GM18508 (cell line): ENCODE measurements around the gene BEND4.
"Not testable (repeated sequence)": the region's sequence is repeated elsewhere in the genome, so short reads cannot be mapped to it uniquely, and the experiment has no call there.

Experiments
- ATAC-seq: cut with Tn5 transposase; IDR thresholded peaks from one replicate; pipeline ENCODE4 v1.9.1; 2021; ENCODE audit warnings: moderate number of reproducible peaks; ENCODE audit not compliant: insufficient read depth, unreplicated experiment

Gene BEND4

DNA sequence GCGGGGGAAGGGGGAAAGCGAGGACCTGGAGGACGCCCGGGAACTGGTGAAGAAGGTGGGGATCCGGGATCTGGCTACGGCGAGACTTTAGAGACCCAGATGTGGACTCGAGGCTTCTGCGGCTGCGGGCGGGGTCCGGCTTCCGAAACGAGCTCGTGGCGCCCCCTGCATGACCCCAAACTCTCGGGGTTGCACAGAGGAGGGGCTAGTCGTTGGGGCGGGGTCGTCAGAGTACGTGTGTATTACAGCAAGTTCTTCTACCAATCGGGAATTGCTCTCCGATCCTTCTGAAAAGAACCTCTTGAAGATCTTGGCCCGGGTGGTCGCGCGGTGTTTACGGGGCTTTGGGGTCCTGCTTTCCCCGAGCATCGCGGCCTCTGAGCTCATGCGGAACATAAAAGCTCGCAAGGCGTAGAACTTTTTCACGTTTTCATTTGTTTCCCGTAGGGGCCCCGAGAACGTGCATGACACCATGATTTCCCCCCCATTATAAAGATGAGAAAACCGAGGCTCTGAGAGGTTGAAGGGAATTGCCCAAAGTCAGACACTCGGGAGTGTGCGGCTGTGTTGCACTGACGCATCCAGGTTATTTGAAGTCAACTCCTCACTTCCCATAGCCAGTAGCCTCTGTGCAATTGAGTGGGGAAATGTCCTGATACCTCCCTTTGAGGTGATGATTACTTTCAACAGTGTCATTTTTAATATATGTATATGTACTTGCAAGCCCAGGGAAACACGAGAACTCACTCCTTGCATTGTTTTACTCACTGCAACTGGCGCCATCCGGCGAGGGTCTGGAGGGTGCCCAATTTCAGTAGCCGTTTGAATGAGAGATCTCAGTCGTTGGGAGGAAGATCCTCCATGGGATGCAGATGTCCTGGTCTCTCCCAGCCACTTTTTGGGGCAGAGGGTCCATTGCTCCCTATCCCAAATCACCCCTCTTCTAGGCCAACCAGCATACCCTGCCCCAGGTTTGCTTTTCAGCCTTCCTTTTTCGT, at the start of gene BEND4:
BEND4 (minus strand) TSS at position 149 of the 998 bp plus-strand sequence. CDS start 512 bp downstream, outside the sequence.
- ATAC-seq = peak; percentile 18

- ATAC-seq = no peak
These were observed 44.9 kb upstream of the BEND4 start for GRCh38 chr4:42197341-42197740.

DNA sequence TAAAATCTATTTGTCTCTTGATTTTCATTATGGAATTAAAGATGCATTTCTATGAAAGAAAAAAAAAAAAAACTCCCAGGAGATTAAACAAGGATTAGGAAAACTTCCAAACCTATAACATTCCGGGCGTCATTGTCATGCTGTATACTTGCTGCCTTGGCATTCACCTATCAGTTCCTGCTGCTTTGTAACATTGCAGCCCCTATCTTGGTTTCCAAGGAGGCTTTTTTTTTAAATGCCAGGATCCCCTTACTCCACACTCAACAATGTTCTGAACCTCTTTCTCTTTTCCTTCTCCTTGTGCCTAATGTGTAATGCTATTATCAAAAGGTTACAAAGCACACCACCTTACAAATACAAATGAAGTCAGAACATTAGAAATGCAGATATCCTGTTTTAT, 20.5 kb upstream of the BEND4 start:
- ATAC-seq = no peak

GRCh38 chr4:42172128-42172790, 19.8 kb upstream of the BEND4 start:
- ATAC-seq = no peak

- peak; percentile 100 for ATAC-seq
These were observed 15.3 kb upstream of the BEND4 start for GRCh38 chr4:42167709-42168108.

- ATAC-seq = not testable (repeated sequence)
These were observed 13.7 kb upstream of the BEND4 start for GRCh38 chr4:42166186-42166585.

DNA sequence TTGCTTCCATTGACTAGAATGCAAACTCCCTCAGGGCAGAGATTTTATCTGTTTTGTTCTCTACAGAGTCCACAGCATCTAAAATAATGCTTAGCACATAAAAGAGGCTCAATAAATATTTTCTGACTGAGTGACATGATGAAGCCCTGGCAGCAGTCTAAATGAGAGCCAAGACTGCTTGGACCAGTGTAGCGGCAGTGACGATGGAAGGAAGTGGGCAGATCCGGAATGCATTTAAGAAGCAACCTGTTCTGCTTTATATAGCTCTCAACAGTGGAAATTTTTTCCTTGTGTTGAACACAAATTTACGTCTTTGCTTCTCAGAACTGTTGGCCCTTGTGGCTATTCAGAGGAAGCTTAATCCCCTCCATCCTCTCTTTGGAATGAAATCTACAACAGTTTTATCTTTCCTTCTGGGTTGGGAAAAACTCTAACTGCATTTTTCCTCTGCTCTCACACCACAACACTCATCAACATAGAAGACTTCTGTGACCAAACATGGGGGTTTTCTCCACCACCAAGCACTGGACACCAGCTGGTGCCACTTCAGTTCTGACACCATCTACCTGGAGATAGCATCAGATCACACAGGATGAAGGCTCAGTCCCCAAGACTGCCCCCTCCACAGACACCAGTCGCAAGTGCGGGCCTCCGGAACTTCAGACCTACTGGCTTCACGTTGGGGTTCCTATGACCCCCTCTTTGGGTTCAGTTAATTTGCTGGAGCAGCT, 7.0 kb upstream of the BEND4 start:
- no peak for ATAC-seq

DNA sequence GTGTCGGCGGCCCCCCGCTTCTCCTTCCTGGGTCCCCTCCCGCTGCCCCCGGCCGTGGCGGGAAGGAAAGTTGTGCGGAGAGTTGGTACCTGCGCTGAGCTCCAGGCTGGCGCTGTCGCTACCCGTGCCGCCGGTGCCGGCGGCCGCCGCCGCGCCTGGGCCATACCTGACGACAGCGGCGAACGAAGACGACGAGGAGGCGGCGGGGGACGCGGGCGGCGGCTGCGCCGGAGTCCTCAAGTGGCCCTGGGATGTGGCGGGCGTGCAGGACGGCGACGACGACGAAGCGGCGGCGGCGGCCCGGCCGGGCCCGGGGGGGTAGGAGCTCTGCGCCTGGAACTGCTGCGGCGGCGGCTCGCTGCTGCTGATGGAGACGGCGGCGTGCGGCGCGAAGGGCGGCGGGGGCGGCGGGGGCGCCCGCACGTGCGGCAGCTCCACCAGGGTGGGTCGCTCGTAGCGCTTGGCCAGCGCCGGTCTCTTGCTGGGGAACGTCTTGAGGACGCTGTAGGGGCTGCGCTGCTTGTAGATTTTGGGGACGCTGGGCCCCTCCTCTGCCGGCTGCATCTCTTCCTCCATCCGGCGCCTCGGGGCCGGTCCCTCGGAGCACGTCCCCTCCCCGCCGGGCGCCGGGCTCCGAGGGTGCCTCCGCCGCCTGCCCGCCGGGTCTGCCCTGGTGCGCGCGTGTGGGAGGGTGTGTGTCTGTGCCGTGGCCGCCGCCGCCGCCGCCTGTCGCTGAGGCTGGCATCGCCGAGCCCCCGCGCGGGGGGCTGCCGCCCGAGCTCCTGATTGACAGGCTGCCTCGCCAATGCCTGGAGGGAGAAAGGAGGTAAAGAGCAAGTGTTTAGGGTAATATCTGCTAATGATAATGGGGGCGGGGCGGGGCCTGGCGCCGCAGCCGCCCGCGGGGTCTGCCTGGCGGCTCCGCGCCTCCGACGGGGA, 618 bp downstream of the BEND4 start:
- peak; percentile 35 for ATAC-seq

GRCh38 chr4:42150653-42151567, 1.5 kb downstream of the BEND4 start:
- no peak for ATAC-seq

DNA sequence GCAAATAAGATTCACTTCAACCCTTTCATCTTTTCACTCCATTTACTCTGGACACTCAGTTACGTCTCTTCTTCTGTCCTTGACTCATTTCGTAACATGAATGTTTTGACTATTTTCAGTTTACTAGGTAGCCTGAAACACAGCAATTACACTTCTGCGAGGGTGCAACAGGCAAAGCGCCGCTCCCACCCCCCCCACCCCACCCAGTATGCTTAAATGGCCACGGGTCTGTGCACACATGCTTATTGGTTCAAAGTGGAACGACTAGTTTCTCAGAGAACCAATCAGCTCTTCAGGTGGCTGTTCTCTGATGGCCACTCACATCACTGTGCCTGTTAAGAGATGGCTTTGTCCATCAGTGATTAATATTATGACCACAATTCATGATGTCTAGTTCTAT, 3.5 kb downstream of the BEND4 start:
- no peak for ATAC-seq

- ATAC-seq = no peak
These were observed 4.0 kb downstream of the BEND4 start for GRCh38 chr4:42148425-42148824.

- ATAC-seq = no peak
These were observed 8.4 kb downstream of the BEND4 start for GRCh38 chr4:42144028-42144427.

GRCh38 chr4:42142591-42142990, 9.9 kb downstream of the BEND4 start:
- ATAC-seq = no peak

DNA sequence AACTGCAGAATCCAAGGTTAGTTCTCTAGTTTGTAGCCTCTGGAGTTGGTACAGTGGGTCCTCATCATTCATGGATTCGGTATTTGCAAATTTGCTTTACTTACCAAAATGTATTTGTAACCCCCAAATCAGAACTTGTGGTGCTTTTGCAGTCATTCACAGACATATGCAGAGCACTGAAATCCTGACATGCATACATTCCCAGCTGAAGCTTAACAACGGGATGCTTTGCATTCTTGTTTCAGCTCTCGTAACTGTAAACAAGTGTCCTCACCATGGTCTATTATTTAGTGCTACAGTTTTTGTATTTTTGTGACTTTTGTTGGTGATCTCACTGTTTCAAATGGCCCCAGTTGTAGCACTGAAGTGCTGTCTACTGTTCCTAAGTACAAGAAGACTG, 16.1 kb downstream of the BEND4 start:
- ATAC-seq = no peak

DNA sequence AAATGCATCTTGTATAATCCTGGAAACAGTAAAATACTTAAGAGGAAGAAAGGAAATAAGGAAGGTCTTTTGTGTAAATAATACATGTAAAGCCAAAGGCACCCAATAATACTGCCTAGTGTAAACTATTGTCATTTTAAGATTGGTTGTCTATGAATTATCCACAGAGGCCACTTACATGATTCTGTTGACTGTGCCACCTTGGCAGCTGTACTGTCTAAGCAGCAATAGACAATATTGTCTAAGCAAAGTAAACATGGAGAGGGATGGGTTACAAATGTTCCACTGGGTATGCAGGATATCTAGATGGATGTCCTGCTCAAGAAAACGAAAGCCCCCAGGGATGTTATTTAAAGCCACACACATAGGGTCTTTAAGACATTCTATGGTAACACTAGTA, 19.4 kb downstream of the BEND4 start:
- no peak for ATAC-seq

DNA sequence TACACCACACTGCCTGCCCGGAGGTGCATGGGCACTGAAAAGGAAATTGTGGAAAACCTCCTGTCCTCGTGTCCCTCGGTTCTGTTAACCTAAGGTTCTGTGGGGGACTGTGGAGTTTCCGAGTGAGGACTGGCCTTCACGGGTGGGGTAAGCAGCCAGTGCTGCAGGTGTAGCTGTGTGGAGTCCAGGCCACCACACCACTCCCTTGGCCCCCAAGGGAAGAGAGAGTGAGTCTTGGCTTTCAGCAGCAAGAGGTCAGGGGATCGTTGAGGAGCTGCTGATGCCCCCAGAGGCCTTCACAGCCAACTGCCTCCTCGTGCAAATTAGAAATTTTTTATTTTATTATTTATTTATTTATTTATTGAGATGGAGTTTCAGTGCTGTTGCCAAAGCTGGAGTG, 20.4 kb downstream of the BEND4 start:
- no peak for ATAC-seq

- ATAC-seq = no peak
These were observed 29.3 kb downstream of the BEND4 start for GRCh38 chr4:42123071-42123644.

GRCh38 chr4:42122237-42122636, 30.2 kb downstream of the BEND4 start:
- ATAC-seq = no peak
